HG02678 (cell line): ENCODE measurements around the gene ZGLP1.
A peak's percentile ranks its signal among the peaks of the same experiment; 100 is the strongest.
"Not testable (repeated sequence)": the region's sequence is repeated elsewhere in the genome, so short reads cannot be mapped to it uniquely, and the experiment has no call there.

Source experiments
- ATAC-seq: cut with Tn5 transposase; IDR thresholded peaks from one replicate; pipeline ENCODE4 v1.9.1; 2021; ENCODE audit warnings: mild to moderate bottlenecking, moderate library complexity; ENCODE audit not compliant: unreplicated experiment

ZGLP1 gene

GRCh38 chr19:10283301-10284064 lies 26.1 kb downstream of the ZGLP1 start:
- ATAC-seq, result no peak

- ATAC-seq, result not testable (repeated sequence)
These were observed 27.6 kb downstream of the ZGLP1 start for GRCh38 chr19:10282043-10282442.

DNA sequence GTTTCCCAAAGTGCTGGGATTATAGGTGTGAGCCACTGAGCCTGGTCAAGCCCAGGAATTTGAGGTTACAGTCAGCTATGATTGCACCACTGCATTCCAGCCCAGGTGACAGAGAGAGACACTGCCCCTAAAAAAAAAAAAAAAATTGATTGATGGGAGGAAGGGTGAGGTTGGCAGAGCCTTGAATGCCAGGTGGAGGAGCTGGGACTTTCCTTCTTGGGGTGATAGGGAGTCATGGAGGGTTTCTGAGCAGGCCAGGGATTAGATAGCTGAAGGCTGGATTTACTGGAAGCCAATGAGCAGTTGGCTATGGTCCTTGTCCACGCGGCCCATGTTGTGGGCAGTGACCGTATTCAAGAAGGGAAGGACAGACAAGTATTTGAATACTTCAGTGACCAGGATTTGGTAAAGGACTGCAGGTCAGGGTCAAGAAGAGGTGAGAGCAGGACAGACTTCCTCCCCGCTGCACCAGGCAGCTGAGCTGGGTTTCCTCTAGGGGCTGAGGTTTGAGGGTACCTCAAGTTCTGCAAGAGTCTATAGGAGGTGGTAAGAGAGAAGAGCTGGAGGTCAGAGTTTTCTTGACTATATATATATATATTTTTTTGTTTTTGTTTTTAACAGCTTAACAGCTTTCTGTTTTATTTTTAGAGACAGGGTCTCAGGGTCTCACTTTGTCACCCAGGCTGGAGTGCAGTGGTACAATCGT lies 29.7 kb downstream of the ZGLP1 start:
- no peak for ATAC-seq

- no peak for ATAC-seq
These were observed 30.7 kb downstream of the ZGLP1 start for GRCh38 chr19:10278935-10279334.

GRCh38 chr19:10277795-10278589 lies 31.6 kb downstream of the ZGLP1 start:
- no peak for ATAC-seq

- no peak for ATAC-seq
These were observed 35.0 kb downstream of the ZGLP1 start for GRCh38 chr19:10274589-10274988.

DNA sequence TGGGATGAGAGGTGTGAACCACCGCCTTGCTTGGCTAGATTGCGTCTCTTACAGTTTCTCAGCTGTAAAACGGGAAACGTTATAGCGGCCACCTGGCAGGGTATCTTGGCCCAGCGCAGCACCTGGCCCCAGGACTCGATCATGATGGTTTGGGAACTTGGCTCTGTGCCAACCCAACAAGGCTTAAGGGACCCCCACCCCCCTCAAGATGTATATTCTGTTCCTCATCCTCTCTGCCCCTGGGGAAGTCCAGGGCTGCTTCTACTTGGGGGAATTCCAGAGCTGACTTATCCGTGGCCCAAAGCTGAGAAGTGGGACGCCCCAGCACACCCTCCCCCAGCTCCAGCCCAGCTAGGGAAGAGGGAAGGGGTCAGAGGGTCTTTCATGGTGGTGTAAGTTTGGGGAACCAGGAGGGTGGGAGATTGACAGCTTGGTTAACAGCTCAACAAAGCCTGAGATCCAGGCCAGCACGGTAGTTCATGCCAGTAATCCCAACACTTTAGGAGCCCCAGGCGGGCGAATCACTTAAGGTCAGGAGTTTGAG lies 38.0 kb downstream of the ZGLP1 start:
- ATAC-seq, result no peak

- ATAC-seq, result peak; percentile 45
These were observed 38.8 kb downstream of the ZGLP1 start, which contains the start of gene ICAM1 for GRCh38 chr19:10270616-10271394. TSS of gene ICAM1 (plus strand) at chr19:10271120. CDS start at chr19:10271160, 40 bp downstream.

DNA sequence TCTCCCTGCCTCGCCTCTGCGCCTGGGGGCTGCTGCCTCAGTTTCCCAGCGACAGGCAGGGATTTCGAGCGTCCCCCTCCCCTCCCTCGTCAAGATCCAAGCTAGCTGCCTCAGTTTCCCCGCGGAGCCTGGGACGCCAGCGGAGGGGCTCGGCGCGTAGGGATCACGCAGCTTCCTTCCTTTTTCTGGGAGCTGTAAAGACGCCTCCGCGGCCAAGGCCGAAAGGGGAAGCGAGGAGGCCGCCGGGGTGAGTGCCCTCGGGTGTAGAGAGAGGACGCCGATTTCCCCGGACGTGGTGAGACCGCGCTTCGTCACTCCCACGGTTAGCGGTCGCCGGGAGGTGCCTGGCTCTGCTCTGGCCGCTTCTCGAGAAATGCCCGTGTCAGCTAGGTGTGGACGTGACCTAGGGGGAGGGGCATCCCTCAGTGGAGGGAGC lies 39.4 kb downstream of the ZGLP1 start:
- ATAC-seq, result peak; percentile 35

DNA sequence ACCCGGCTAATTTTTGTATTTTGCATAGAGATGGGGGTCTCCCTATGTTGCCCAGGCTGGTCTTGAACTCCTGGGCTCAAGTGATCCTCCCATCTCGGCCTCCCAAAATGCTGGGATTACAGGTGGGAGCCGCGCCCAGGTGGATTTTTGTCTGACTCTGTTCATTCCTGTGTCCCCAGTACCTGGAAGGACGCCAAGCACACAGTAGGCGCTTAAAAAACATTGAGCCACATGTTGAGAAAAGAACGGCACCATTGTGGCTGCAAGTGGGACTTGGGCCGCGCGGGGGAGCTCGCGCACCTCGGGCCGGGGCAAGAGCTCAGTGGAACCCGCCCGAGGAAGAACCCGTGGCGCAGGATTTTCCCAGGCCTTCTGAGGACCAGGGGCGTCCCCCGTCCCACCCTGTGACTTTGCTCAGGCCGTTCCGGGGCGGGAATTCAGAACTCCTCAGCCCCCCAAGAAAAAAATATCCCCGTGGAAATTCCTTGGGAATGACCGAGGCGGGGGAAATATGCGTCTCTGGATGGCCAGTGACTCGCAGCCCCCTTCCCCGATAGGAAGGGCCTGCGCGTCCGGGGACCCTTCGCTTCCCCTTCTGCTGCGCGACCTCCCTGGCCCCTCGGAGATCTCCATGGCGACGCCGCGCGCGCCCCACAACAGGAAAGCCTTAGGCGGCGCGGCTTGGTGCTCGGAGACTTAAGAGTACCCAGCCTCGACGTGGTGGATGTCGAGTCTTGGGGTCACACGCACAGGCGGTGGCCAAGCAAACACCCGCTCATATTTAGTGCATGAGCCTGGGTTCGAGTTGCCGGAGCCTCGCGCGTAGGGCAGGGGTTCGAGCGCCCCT lies 40.1 kb downstream of the ZGLP1 start:
- ATAC-seq, result peak; percentile 41

GRCh38 chr19:10268071-10268470 lies 41.5 kb downstream of the ZGLP1 start:
- ATAC-seq, result no peak

DNA sequence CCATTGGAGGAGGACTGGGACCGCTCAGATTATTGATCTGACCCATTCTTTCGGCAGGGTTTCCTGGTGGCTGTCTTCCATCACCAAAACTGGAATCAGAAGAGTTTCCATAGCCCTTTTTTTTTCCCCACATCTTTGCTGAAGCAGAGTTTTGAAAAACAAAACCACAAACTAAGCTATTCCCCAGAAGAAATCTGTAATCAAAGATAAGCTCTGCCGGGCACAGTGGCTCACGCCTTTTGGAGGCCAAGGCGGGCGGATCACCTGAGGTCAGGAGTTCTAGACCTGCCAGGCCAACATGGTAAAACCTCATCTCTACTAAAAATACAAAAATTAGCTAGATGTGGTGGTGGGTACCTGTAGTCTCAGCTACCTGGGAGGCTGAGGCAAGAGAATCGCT lies 42.9 kb downstream of the ZGLP1 start:
- no peak for ATAC-seq

GRCh38 chr19:10262771-10263170 lies 46.8 kb downstream of the ZGLP1 start:
- ATAC-seq, result no peak

DNA sequence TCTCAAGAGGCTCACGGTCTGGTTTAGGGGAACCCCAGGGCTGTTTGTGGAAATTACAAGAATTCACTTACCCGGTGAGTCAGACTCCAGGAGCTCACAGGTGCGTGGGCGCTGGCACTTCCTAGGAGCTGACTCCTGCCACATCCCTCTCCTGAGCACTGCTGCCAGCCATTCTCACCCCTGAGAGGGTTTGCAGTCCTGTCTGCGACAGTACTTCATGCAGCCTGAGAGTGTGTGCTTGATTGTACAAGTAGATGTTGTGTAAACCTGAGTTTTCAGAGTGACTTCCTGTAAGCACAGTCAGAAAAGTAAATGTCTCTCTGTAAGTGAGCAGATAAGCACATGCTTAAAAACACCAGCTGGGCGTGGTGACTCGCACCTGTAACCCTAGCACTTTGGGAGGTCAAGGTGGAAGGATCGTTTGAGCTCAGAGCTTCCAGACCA lies 49.5 kb downstream of the ZGLP1 start:
- no peak for ATAC-seq

GRCh38 chr19:10259162-10259905 lies 50.3 kb downstream of the ZGLP1 start:
- no peak for ATAC-seq

GRCh38 chr19:10258080-10258710 lies 51.4 kb downstream of the ZGLP1 start:
- ATAC-seq, result no peak

- no peak for ATAC-seq
These were observed 52.5 kb downstream of the ZGLP1 start for GRCh38 chr19:10256970-10257615.

DNA sequence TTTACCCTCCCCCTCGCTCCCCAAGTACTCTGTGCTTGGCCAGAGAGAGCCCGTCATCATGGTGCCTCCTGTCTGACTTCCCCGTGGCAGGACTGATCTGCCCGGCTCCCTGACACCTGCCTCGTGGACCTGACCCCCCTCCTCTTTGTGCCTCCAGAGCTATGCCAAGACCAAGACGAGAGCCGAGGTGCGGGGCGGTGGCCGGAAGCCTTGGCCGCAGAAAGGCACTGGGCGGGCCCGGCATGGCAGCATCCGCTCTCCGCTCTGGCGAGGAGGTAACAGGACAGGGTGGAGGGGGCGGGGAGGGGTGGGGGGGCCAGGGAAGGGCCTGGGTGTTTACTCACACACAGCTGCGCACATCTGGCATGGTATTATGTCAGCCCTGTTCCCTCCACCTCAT lies 53.1 kb downstream of the ZGLP1 start:
- no peak for ATAC-seq
